HepG2 (cell line): Measurements from ENCODE around the gene AP2A2. TPM values are rescaled to one million over a fixed set of nuclear protein-coding genes. Genes with fewer than 3 reads are reported as not detected.

Experiments used
- ATAC-seq: fragments of 200-7000 bp; cut with Tn5 transposase; 3 replicates; pipeline ENCODE4 v1.9.1; 2020; ENCODE audit warnings: mild to moderate bottlenecking, moderate library complexity
- BruUV-seq: library from RNA; stranded (reverse); fragments of 400-500 nt; replicated peaks from 2 replicates; lab custom pipeline; 2021; lab: Mats Ljungman, UMichigan
- CTCF ChIA-PET: fragments of 300-600 bp; formaldehyde crosslinking; extraction: SDS; loops from one replicate; lab custom pipeline; 2021; ENCODE audit warnings: low total read pairs, inconsistent platforms, low intra/inter-chr PET ratio; lab: Yijun Ruan, JAX
- POLR2A ChIA-PET: fragments of 350-600 bp; sonication (Branson Sonifier 250); formaldehyde crosslinking; loops from one replicate; lab custom pipeline; 2020; ENCODE audit warnings: antibody characterized with exemption, inconsistent platforms; lab: Yijun Ruan, JAX
- DNase-seq: peaks from one replicate; pipeline ENCODE4 v3.0.0-alpha.2; 2015; ENCODE audit warnings: low spot score
- FAIRE-seq: peaks from 3 replicates; lab custom pipeline; 2011; peaks lifted over from hg19 to GRCh38; lab: Jason Lieb, UNC
- H2AFZ ChIP-seq: one replicate; pipeline ENCODE4 v1.6.1; 2011; ENCODE audit warnings: low read length, inconsistent platforms
- H3K27ac ChIP-seq: fragments of 300-600 bp; 3 replicates; pipeline ENCODE4 v1.8.0; 2011; ENCODE audit warnings: mixed run types, mild to moderate bottlenecking, mixed read lengths, low read length, inconsistent platforms; ENCODE audit not compliant: insufficient read depth; ENCODE audit errors: extremely low read length
- H3K27me3 ChIP-seq, 2 experiments: fragments of 200-600 bp in 1 of 2; 2 replicates in 1 of 2; 3 replicates in 1 of 2; pipeline versions ENCODE4 v1.6.0 to v1.8.0; 2011; ENCODE audit warnings: low read length in 2 of 2, mild to moderate bottlenecking in 2 of 2, moderate library complexity in 2 of 2, inconsistent platforms in 1 of 2; ENCODE audit not compliant: insufficient read depth in 2 of 2, control insufficient read depth in 1 of 2
- H3K36me3 ChIP-seq, 2 experiments: fragments of 200-600 bp in 1 of 2; replicated peaks in 1 of 2; 2 replicates in 1 of 2; 3 replicates in 1 of 2; pipeline versions ENCODE4 v1.5.1 to v1.8.0; 2011; ENCODE audit warnings: low read length in 2 of 2, inconsistent platforms in 1 of 2; ENCODE audit not compliant: insufficient read depth in 2 of 2, control insufficient read depth in 1 of 2
- H3K4me1 ChIP-seq: 2 replicates; pipeline ENCODE4 v1.5.1; 2012; ENCODE audit warnings: low read length, inconsistent platforms; ENCODE audit not compliant: insufficient read depth
- H3K4me2 ChIP-seq: 2 replicates; pipeline ENCODE4 v1.6.0; 2011; ENCODE audit warnings: low read depth, low read length, inconsistent platforms
- H3K4me3 ChIP-seq, 3 experiments: fragments of 200-600 bp in 1 of 3; sonication (generic), shearing (Covaris generic) in 1 of 3; replicated peaks in 1 of 3; 2 replicates each; pipeline ENCODE4 v1.5.1; 2011 to 2016; ENCODE audit warnings: low read length in 3 of 3, inconsistent platforms in 2 of 3, low read depth in 2 of 3, mild to moderate bottlenecking in 2 of 3, control low read depth in 1 of 3, mixed read lengths in 1 of 3; ENCODE audit not compliant: insufficient read depth in 1 of 3
- H3K79me2 ChIP-seq: one replicate; pipeline ENCODE4 v1.6.1; 2011; ENCODE audit warnings: low read length, inconsistent platforms; ENCODE audit not compliant: insufficient read depth
- H3K9ac ChIP-seq: 2 replicates; pipeline ENCODE4 v1.6.0; 2011; ENCODE audit warnings: mild to moderate bottlenecking, low read depth, low read length, inconsistent platforms; ENCODE audit not compliant: insufficient read depth
- H3K9me3 ChIP-seq: 2 replicates; pipeline ENCODE4 v1.5.1; 2012; ENCODE audit warnings: mild to moderate bottlenecking, low read length
- H4K20me1 ChIP-seq: 2 replicates; pipeline ENCODE4 v1.6.0; 2011; ENCODE audit warnings: inconsistent platforms, mild to moderate bottlenecking, low read length, moderate library complexity; ENCODE audit not compliant: insufficient read depth
- AKAP8 ChIP-seq: sonication (generic); formaldehyde crosslinking; IDR thresholded peaks from 2 replicates; pipeline ENCODE4 v1.5.1; 2020; ENCODE audit warnings: mild to moderate bottlenecking, missing genetic modification reagents
- ARNT ChIP-seq: fragments of 450-650 bp; IDR thresholded peaks from 2 replicates; pipeline ENCODE4 v1.6.1; 2017
- ASH2L ChIP-seq: fragments of 300-600, 200-600 bp; sonication (generic); IDR thresholded peaks from 2 replicates; pipeline ENCODE4 v1.7.0; 2017; ENCODE audit warnings: low read depth, mild to moderate bottlenecking, moderate library complexity, mixed read lengths, low read length; ENCODE audit not compliant: insufficient read length
- ATAD3A ChIP-seq: sonication (generic); formaldehyde crosslinking; IDR thresholded peaks from 2 replicates; pipeline ENCODE4 v1.4.0; 2020; ENCODE audit warnings: missing genetic modification reagents
- FOXM1 ChIP-seq: sonication (generic); formaldehyde crosslinking; IDR thresholded peaks from 2 replicates; pipeline ENCODE4 v1.5.0; 2020; ENCODE audit warnings: missing genetic modification reagents
- HOXD1 ChIP-seq: sonication (generic); formaldehyde crosslinking; IDR thresholded peaks from 2 replicates; pipeline ENCODE4 v1.5.0; 2020; ENCODE audit warnings: missing genetic modification reagents
- KDM4B ChIP-seq: sonication (generic); formaldehyde crosslinking; IDR thresholded peaks from 2 replicates; pipeline ENCODE4 v1.4.0; 2020; ENCODE audit warnings: missing genetic modification reagents
- KDM6A ChIP-seq: IDR thresholded peaks from 2 replicates; pipeline ENCODE4 v1.6.1; 2016; ENCODE audit warnings: low read depth
- KLF13 ChIP-seq: sonication (generic); formaldehyde crosslinking; IDR thresholded peaks from 2 replicates; pipeline ENCODE4 v1.4.0; 2020; ENCODE audit warnings: mild to moderate bottlenecking, missing genetic modification reagents
- PHF5A ChIP-seq: IDR thresholded peaks from one replicate; pipeline ENCODE4 v1.6.1; 2018; ENCODE audit warnings: low read depth, missing genetic modification reagents; ENCODE audit not compliant: unreplicated experiment
- PTBP1 ChIP-seq: fragments of 200-400 bp; formaldehyde crosslinking; IDR thresholded peaks from 2 replicates; pipeline ENCODE4 v1.6.1; 2018; ENCODE audit warnings: low read length, low read depth; ENCODE audit not compliant: poor library complexity, severe bottlenecking
- SAP130 ChIP-seq: IDR thresholded peaks from 2 replicates; pipeline ENCODE4 v1.6.1; 2016; ENCODE audit warnings: low read depth
- SRSF9 ChIP-seq: fragments of 200-400 bp; formaldehyde crosslinking; IDR thresholded peaks from 2 replicates; pipeline ENCODE4 v1.6.1; 2018; ENCODE audit warnings: borderline replicate concordance, mild to moderate bottlenecking, low read depth, low read length; ENCODE audit not compliant: insufficient read depth, poor library complexity, severe bottlenecking
- ZMYM2 ChIP-seq: sonication (generic); formaldehyde crosslinking; IDR thresholded peaks from 2 replicates; pipeline ENCODE4 v1.8.0; 2022; ENCODE audit warnings: mild to moderate bottlenecking, missing genetic modification reagents
- ZNF598 ChIP-seq: sonication (generic); formaldehyde crosslinking; IDR thresholded peaks from 2 replicates; pipeline ENCODE4 v1.5.1; 2020; ENCODE audit warnings: mild to moderate bottlenecking, missing genetic modification reagents, borderline replicate concordance
- WGBS: methylation state at CpG from one replicate; pipeline ENCODE4 v1.1.6; 2017; ENCODE audit warnings: low lambda C conversion rate; 5-methylcytosine and 5-hydroxymethylcytosine counted together
- in situ Hi-C: cut with HindIII; loops from 2 replicates; pipeline ENCODE4 v1.10.0; 2017; ENCODE audit warnings: low pct_unique_long_range_greater_than_20kb; ENCODE audit not compliant: extremely low pct_ligation_motif_present
- intact Hi-C: fragments of 100-400 bp; cut with micrococcal nuclease; formaldehyde crosslinking; loops from one replicate; pipeline ENCODE4 v1.10.0; 2022; ENCODE audit not compliant: unreplicated experiment
- polyA plus RNA-seq, 8 experiments: library from polyadenylated mRNA; depleted of rRNA in 3 of 8; stranded (reverse) in 7 of 8; unstranded in 1 of 8; fragments of >200 nt; fragmentation: Illumina TruSeq in 4 of 8; extraction: Trizol in 4 of 8; gene quantifications; 2 replicates each; pipeline versions ENCODE4 v1.2.1 to v1.2.3, GENCODE V29; 2011 to 2016; ENCODE audit warnings: low read depth in 4 of 8, missing spikeins in 1 of 8, mixed read lengths in 1 of 8; ENCODE audit not compliant: insufficient read depth in 1 of 8
- total RNA-seq, 5 experiments: library from RNA; depleted of rRNA; stranded (reverse); fragments of >200 nt; fragmentation: Illumina TruSeq; extraction: Trizol; gene quantifications; 2 replicates each; pipeline ENCODE4 v1.2.3, GENCODE V29; 2016; ENCODE audit warnings: low read depth in 1 of 5
- TF ChIP-seq, protein P1 (sequence below): sonication (generic); formaldehyde crosslinking; IDR thresholded peaks from 2 replicates; pipeline ENCODE4 v1.5.0; 2020; ENCODE audit warnings: mild to moderate bottlenecking, missing genetic modification reagents, moderate library complexity
- TF ChIP-seq, protein P2 (sequence below): IDR thresholded peaks from 2 replicates; pipeline ENCODE4 v1.6.1; 2012; ENCODE audit warnings: low read depth, low read length, improper control_type of control experiment
- TF ChIP-seq, protein P3 (sequence below): IDR thresholded peaks from 2 replicates; pipeline ENCODE4 v1.6.1; 2012; ENCODE audit warnings: inconsistent platforms

The AP2A2 gene
- total and polyA plus RNA-seq, 2 of the 13 experiments (the other 11 are each of a cell fraction or from before 2014, with no cell fraction given) = 25.7 to 75.7 TPM

DNA sequence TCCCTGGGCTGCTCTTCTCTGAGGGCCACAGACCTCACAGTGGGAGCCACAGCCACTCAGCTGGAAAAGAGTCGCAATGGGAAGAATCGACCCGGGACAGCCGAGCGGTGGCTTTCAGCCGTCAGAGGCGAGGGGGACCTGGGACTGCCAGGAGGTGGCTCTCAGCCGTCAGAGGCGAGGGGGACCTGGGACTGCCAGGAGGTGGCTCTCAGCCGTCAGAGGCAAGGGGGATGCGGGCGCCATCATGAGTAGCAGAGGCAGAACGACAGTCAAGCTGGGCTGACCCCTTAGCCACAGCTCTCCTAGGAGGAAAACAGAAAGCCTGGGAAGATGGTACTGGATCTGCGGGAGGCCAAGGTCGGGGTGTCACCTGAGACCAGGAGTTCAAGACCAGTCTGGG is 134.1 kb downstream of the AP2A2 start (continued):
- TF ChIP-seq, protein P1, sequence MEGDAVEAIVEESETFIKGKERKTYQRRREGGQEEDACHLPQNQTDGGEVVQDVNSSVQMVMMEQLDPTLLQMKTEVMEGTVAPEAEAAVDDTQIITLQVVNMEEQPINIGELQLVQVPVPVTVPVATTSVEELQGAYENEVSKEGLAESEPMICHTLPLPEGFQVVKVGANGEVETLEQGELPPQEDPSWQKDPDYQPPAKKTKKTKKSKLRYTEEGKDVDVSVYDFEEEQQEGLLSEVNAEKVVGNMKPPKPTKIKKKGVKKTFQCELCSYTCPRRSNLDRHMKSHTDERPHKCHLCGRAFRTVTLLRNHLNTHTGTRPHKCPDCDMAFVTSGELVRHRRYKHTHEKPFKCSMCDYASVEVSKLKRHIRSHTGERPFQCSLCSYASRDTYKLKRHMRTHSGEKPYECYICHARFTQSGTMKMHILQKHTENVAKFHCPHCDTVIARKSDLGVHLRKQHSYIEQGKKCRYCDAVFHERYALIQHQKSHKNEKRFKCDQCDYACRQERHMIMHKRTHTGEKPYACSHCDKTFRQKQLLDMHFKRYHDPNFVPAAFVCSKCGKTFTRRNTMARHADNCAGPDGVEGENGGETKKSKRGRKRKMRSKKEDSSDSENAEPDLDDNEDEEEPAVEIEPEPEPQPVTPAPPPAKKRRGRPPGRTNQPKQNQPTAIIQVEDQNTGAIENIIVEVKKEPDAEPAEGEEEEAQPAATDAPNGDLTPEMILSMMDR (CRISPR knock-in tag) = peak; percentile 42

DNA sequence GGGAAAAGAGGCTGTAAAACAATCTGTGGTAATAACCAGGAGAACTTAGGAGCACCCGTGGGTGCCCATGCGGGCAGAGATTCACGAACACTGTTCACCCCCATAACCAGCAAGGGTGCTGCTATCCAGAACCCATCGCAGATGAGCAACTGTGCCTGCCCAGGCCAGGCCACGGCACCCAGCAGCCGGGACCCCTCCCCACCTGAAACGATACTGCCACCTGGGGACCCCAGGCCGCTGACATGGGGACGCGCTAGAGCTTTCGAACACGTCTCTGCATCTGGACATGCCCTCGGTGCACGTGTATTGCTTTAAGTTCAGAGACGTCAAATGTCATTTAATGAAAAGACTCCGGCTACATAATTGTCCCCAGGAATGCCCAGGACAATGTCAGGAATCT is 134.7 kb downstream of the AP2A2 start:
- Histone ChIP-seq H3K9ac (no peak overlapping the region), H4K20me1 (no peaks in the 10 kb centered on the region), H3K79me2 (no peaks in the 10 kb centered on the region), H3K27ac (no peak overlapping the region), H3K27me3 (peaks cover 8 to 50% of the 10 kb centered on the region in 2 experiments; a peak in 4 of 5 replicates), H3K9me3 (0 out of 2 replicates have a peak, but pooled peaks cover 4% of the 10 kb centered on the region), H3K4me2 (no peak overlapping the region), H3K36me3 (no peaks in the 10 kb centered on the region), H3K4me3 (no peak overlapping the region), H2AFZ (no peak overlapping the region), H3K4me1 (peaks cover 5% of the 10 kb centered on the region; the same call in 1 of the 2 replicates)
- TF ChIP-seq PTBP1 = no peak
- TF ChIP-seq, protein P2, sequence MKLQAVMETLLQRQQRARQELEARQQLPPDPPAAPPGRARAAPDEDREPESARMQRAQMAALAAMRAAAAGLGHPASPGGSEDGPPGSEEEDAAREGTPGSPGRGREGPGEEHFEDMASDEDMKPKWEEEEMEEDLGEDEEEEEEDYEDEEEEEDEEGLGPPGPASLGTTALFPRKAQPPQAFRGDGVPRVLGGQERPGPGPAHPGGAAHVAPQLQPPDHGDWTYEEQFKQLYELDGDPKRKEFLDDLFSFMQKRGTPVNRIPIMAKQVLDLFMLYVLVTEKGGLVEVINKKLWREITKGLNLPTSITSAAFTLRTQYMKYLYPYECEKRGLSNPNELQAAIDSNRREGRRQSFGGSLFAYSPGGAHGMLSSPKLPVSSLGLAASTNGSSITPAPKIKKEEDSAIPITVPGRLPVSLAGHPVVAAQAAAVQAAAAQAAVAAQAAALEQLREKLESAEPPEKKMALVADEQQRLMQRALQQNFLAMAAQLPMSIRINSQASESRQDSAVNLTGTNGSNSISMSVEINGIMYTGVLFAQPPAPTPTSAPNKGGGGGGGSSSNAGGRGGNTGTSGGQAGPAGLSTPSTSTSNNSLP = no peak
- TF ChIP-seq FOXM1 (CRISPR knock-in tag) = no peak
- TF ChIP-seq HOXD1 = no peak
- TF ChIP-seq KDM6A (CRISPR knock-in tag) = no peak
- TF ChIP-seq AKAP8 = no peak
- TF ChIP-seq KLF13 (CRISPR knock-in tag) = no peak
- TF ChIP-seq ARNT = no peak
- TF ChIP-seq PHF5A (CRISPR knock-in tag) = no peak
- TF ChIP-seq SRSF9 = no peak
- TF ChIP-seq ZNF598 = no peak
- no peak for TF ChIP-seq ATAD3A (CRISPR knock-in tag)
- no peak for TF ChIP-seq ASH2L
- TF ChIP-seq ZMYM2 = no peak
- TF ChIP-seq SAP130 (CRISPR knock-in tag) = no peak
- TF ChIP-seq KDM4B (CRISPR knock-in tag) = no peak
- TF ChIP-seq, protein P3, sequence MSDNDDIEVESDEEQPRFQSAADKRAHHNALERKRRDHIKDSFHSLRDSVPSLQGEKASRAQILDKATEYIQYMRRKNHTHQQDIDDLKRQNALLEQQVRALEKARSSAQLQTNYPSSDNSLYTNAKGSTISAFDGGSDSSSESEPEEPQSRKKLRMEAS = no peak
- ATAC-seq (no peak), FAIRE-seq (no peak), DNase-seq (no peak)
- ChIA-PET POLR2A (no interaction called here), CTCF (no interaction called here)
- no TSS peak for BruUV-seq
- 64% methylated on average over 10 of the region's 16 CpGs for WGBS
- in situ Hi-C loops (no loop called here), intact Hi-C loops (no loop called here)
